LNCAP (cell line): ENCODE data around the gene ATP6V1G3.

Experiments used
- TF ChIP-seq, protein P1 (sequence below): fragments of 450-650 bp; IDR thresholded peaks from 2 replicates; pipeline ENCODE4 v1.5.1; 2017; ENCODE audit warnings: mild to moderate bottlenecking

ATP6V1G3 gene

DNA sequence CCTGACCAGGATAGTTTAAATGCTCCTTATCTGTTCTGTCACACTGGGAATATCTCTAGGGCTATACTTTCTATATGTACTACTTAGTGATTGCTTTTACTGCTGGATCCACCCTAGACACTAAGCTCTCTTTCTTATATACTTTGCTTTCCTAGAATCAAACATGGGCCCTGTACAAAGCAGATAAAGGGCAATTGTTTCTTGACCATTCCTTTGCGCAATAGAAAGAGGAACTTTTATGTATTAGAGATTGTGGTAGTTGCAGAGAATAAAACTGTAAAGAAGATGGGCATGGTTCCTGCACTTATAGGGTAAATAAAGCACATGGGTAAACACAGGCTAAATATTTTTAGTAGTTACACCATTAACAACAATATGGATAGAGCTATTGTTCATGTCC, 58.8 kb downstream of the ATP6V1G3 start:
- TF ChIP-seq, protein P1, sequence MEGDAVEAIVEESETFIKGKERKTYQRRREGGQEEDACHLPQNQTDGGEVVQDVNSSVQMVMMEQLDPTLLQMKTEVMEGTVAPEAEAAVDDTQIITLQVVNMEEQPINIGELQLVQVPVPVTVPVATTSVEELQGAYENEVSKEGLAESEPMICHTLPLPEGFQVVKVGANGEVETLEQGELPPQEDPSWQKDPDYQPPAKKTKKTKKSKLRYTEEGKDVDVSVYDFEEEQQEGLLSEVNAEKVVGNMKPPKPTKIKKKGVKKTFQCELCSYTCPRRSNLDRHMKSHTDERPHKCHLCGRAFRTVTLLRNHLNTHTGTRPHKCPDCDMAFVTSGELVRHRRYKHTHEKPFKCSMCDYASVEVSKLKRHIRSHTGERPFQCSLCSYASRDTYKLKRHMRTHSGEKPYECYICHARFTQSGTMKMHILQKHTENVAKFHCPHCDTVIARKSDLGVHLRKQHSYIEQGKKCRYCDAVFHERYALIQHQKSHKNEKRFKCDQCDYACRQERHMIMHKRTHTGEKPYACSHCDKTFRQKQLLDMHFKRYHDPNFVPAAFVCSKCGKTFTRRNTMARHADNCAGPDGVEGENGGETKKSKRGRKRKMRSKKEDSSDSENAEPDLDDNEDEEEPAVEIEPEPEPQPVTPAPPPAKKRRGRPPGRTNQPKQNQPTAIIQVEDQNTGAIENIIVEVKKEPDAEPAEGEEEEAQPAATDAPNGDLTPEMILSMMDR: no peak

DNA sequence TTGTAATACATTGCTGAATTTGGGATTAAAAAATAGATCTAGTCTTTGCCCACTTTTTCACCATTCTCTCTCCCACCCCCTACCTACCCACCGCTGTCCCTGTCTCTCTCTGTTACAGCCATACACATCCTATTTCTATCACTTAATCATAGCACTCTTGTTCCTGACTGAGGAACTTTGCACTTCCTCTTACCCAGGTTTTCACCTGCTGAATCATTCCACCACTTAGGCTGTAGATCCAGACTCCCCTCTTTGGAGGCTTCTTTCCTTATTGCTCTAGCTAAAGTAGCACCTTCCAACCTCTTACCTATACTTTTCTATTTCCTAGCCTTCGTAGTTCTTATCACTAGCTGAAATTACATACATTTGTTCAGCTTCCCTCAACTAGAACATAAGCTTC, 59.6 kb downstream of the ATP6V1G3 start:
- TF ChIP-seq, protein P1: no peak
